Adrenal gland (tissue), 12 donors: ENCODE measurements around the gene MAK. TPM values are rescaled to one million over a fixed set of nuclear protein-coding genes. Genes with fewer than 3 reads are reported as not detected.

ENCODE experiments used
- DNase-seq, 7 donors: peaks; one replicate each; pipeline ENCODE4 v3.0.0-alpha.2; 2019 to 2020
- H3K27ac ChIP-seq, 5 donors: fragments of 200-600 bp; sonication (generic) in 4 of 5; 1 replicate in 3 of 5; 2 replicates in 2 of 5; pipeline versions ENCODE4 v1.5.1 to v1.8.0; 2016 to 2020; ENCODE audit warnings: mild to moderate bottlenecking in 1 of 5
- H3K27me3 ChIP-seq: fragments of 200-600 bp; 2 replicates; pipeline ENCODE4 v1.8.0; 2021
- H3K36me3 ChIP-seq, 2 donors: fragments of 200-600 bp; replicated peaks in 1 of 2; 1 replicate in 1 of 2; 2 replicates in 1 of 2; pipeline versions ENCODE4 v1.5.1 to v1.8.0; 2018 to 2022
- H3K4me1 ChIP-seq, 2 donors: fragments of 200-600 bp; replicated peaks in 1 of 2; 1 replicate in 1 of 2; 2 replicates in 1 of 2; pipeline versions ENCODE4 v1.5.1 to v1.8.0; 2018 to 2021
- H3K4me3 ChIP-seq, 4 donors: fragments of 200-600 bp; sonication (generic) in 3 of 4; one replicate each; pipeline ENCODE4 v1.5.1; 2016 to 2018
- H3K9me3 ChIP-seq, 3 donors: fragments of 200-600 bp; sonication (generic) in 1 of 3; replicated peaks in 1 of 3; 1 replicate in 2 of 3; 2 replicates in 1 of 3; pipeline versions ENCODE4 v1.5.1 to v1.8.0; 2016 to 2021
- CTCF ChIP-seq, 6 experiments: fragments of 450-650 bp in 4 of 6; fragments of 200-600 bp in 2 of 6; sonication (generic) in 1 of 6; IDR thresholded peaks; 1 replicate in 5 of 6; 2 replicates in 1 of 6; pipeline versions ENCODE4 v1.5.1 to v1.8.0; 2016 to 2021; ENCODE audit warnings: antibody characterized with exemption in 6 of 6, mild to moderate bottlenecking in 2 of 6, moderate library complexity in 1 of 6
- POLR2A ChIP-seq, 2 donors: fragments of 450-650 bp; IDR thresholded peaks; one replicate each; pipeline ENCODE4 v1.6.1; 2017; ENCODE audit warnings: antibody characterized with exemption in 2 of 2, mild to moderate bottlenecking in 2 of 2, moderate library complexity in 1 of 2
- WGBS, 4 donors: extraction: QIAGEN DNeasy Blood & Tissue Kit in 2 of 4; methylation state at CpG; one replicate each; pipeline versions ENCODE4 v1.1.5 to v1.1.7; 2013 to 2017; 5-methylcytosine and 5-hydroxymethylcytosine counted together
- intact Hi-C, 2 donors: fragments of 100-400 bp; cut with DNase I; formaldehyde crosslinking; loops; one replicate each; pipeline versions ENCODE4 v1.14.1 to v1.15.0; 2022 to 2023
- polyA plus RNA-seq, 3 donors: library from polyadenylated mRNA; stranded (reverse); fragments of 200-250 nt in 2 of 3; fragments of 350-450 nt in 1 of 3; fragmentation: Illumina TruSeq in 1 of 3; extraction: RNeasy Lipid Tissue Mini Kit (QIAGEN cat#74804) in 1 of 3; gene quantifications; one replicate each; pipeline ENCODE4 v1.2.3, GENCODE V29; 2013 to 2014
- total RNA-seq, 9 donors: library from RNA; depleted of rRNA in 4 of 9; stranded (reverse); fragments of >200 nt in 4 of 9; fragments of 120-200 nt in 1 of 9; fragmentation: NEBNext Ultra II Directional in 1 of 9; extraction: Animal tissue kit (Norgen Biotek cat#: 25700) in 1 of 9; gene quantifications; one replicate each; pipeline versions ENCODE4 v1.1.0 to v1.2.4, GENCODE V29; 2013 to 2023
- donor health status: healthy with polysubstance abuse.
- donor health status: Bipolar disorder and iron deficiency.
- donor health status: DM: yes; HTN: yes; CAD: no.
- donor health status: DM: no; HTN: no; CAD: no.
- donor health status: DM: no; HTN: no; CAD: no.
- donor health status: DM: yes; HTN: yes; CAD: no.

MAK gene
- total and polyA plus RNA-seq, 12 donors = under 0.01 to 0.43 (median 0.10) TPM; not detected in 4

- H3K4me1 ChIP-seq = no peaks in the 10 kb centered on the region
- no peak for DNase-seq
- intact Hi-C loops = no loop called here
- WGBS, 4 donors = 73 to 90% (median 77%) methylated on average over 3 of the region's 3 CpGs
- H3K4me3 ChIP-seq = no peak overlapping the region
- TF ChIP-seq CTCF (IDR thresholded peaks at IDR 0.05) (no peak), POLR2A (IDR thresholded peaks at IDR 0.05) (no peak)
- no peaks in the 10 kb centered on the region for H3K9me3 ChIP-seq
- H3K36me3 ChIP-seq = no peaks in the 10 kb centered on the region
- H3K27ac ChIP-seq = no peak overlapping the region
- no peaks in the 10 kb centered on the region for H3K27me3 ChIP-seq
Observed at GRCh38 chr6:10794239-10794638, 44.1 kb downstream of the MAK start.

GRCh38 chr6:10793695-10794094, 44.6 kb downstream of the MAK start:
- Histone ChIP-seq H3K27me3 (no peaks in the 10 kb centered on the region), H3K4me1 (no peaks in the 10 kb centered on the region), H3K4me3 (no peak overlapping the region), H3K27ac (no peak overlapping the region), H3K36me3 (no peaks in the 10 kb centered on the region), H3K9me3 (no peaks in the 10 kb centered on the region)
- TF ChIP-seq POLR2A (IDR thresholded peaks at IDR 0.05) (no peak), CTCF (IDR thresholded peaks at IDR 0.05) (no peak)
- 83 to 92% (median 89%) methylated on average over 6 of the region's 6 CpGs for WGBS, 4 donors
- no peak for DNase-seq
- intact Hi-C loops = no loop called here

- intact Hi-C loops = no loop called here
- no peak overlapping the region for H3K27ac ChIP-seq
- WGBS, 4 donors = 86 to 100% (median 94%) methylated on average over 3 of the region's 3 CpGs
- no peak for TF ChIP-seq POLR2A (IDR thresholded peaks at IDR 0.05)
- no peak for TF ChIP-seq CTCF (IDR thresholded peaks at IDR 0.05)
- H3K4me3 ChIP-seq = no peak overlapping the region
- no peaks in the 10 kb centered on the region for H3K36me3 ChIP-seq
- no peak for DNase-seq
- H3K4me1 ChIP-seq = no peaks in the 10 kb centered on the region
- no peaks in the 10 kb centered on the region for H3K27me3 ChIP-seq
- no peaks in the 10 kb centered on the region for H3K9me3 ChIP-seq
Observed at GRCh38 chr6:10793035-10793434, 45.3 kb downstream of the MAK start.

GRCh38 chr6:10792101-10792500, 46.2 kb downstream of the MAK start:
- intact Hi-C loops = no loop called here
- Histone ChIP-seq H3K27me3 (no peaks in the 10 kb centered on the region), H3K4me3 (no peak overlapping the region), H3K27ac (no peak overlapping the region), H3K36me3 (no peaks in the 10 kb centered on the region), H3K4me1 (no peaks in the 10 kb centered on the region), H3K9me3 (no peaks in the 10 kb centered on the region)
- TF ChIP-seq POLR2A (IDR thresholded peaks at IDR 0.05) = no peak
- TF ChIP-seq CTCF (IDR thresholded peaks at IDR 0.05) = no peak
- WGBS, 4 donors = 88 to 93% (median 91%) methylated on average over 5 of the region's 5 CpGs
- no peak for DNase-seq
